ENCODE results near the gene INPPL1. TPM values are rescaled to one million over a fixed set of nuclear protein-coding genes. Genes with fewer than 3 reads are reported as not detected.
A peak's percentile ranks its signal among the peaks of the same experiment; 100 is the strongest.
"Not testable (repeated sequence)": the region's sequence is repeated elsewhere in the genome, so short reads cannot be mapped to it uniquely, and the experiment has no call there.

Gene INPPL1
- 100 to 1,000 TPM; 122 to 205 (median 151) TPM for total RNA-seq
- long read RNA-seq, donor 1, full-length matches to known transcripts, result 2 of 88 reads
- long read RNA-seq, donor 1, partial matches to known transcripts, result 65 of 88 reads
- long read RNA-seq, donor 1, other reads (novel, unspliced or antisense), result 21 of 88 reads
- long read RNA-seq, donor 2, partial matches to known transcripts, result 3 of 3 reads
- long read RNA-seq, donor 2, other reads (novel, unspliced or antisense), result 0 of 3 reads

- DNase-seq (peak; percentile 73 to 77 (median 76)), ATAC-seq (peak; percentile 9)
- H3K36me3 ChIP-seq (ENCODE audit: low read depth), result peaks cover 1% of the 10 kb centered on the region
- intact Hi-C loops (cut with DNase I, micrococcal nuclease), result no loop called here
- H3K9me3 ChIP-seq, result no peaks in the 10 kb centered on the region
- peaks cover 15% of the 10 kb centered on the region for H3K4me1 ChIP-seq (ENCODE audit: low read depth)
- H3K4me3 ChIP-seq, result peak within 1 kb of the TSS; percentile 77
- no peak for TF ChIP-seq CTCF (IDR thresholded peaks at IDR 0.05)
Observed at GRCh38 chr11:72224564-72225410, at the start of gene INPPL1. Gene INPPL1, plus strand, starts transcription at chr11:72224767. Its CDS starts 218 bp downstream, at chr11:72224985.

GRCh38 chr11:72177656-72178055, 46.9 kb upstream of the INPPL1 start:
- Histone ChIP-seq H3K4me3 (no peak overlapping the region), H3K9me3 (no peaks in the 10 kb centered on the region), H3K4me1 (ENCODE audit: low read depth) (peaks cover 12% of the 10 kb centered on the region), H3K36me3 (ENCODE audit: low read depth) (no peaks in the 10 kb centered on the region)
- DNase-seq (no peak), ATAC-seq (peak; percentile 8)
- no peak for TF ChIP-seq CTCF (IDR thresholded peaks at IDR 0.05)
- intact Hi-C loops (cut with DNase I, micrococcal nuclease), result no loop called here

GRCh38 chr11:72179049-72179803, 45.3 kb upstream of the INPPL1 start:
- Histone ChIP-seq H3K4me1 (ENCODE audit: low read depth) (peaks cover 4% of the 10 kb centered on the region), H3K4me3 (no peak overlapping the region), H3K36me3 (ENCODE audit: low read depth) (no peaks in the 10 kb centered on the region), H3K9me3 (no peaks in the 10 kb centered on the region)
- no peak for TF ChIP-seq CTCF (IDR thresholded peaks at IDR 0.05)
- ATAC-seq, result no peak
- DNase-seq, result no peak
- intact Hi-C loops (cut with DNase I, micrococcal nuclease), result no loop called here

- H3K9me3 ChIP-seq, result no peaks in the 10 kb centered on the region
- ATAC-seq (no peak), DNase-seq (no peak)
- no peaks in the 10 kb centered on the region for H3K36me3 ChIP-seq (ENCODE audit: low read depth)
- intact Hi-C loops (cut with DNase I, micrococcal nuclease), result no loop called here
- H3K4me3 ChIP-seq, result no peak overlapping the region
- no peak for TF ChIP-seq CTCF (IDR thresholded peaks at IDR 0.05)
- peaks cover 4% of the 10 kb centered on the region for H3K4me1 ChIP-seq (ENCODE audit: low read depth)
Observed at GRCh38 chr11:72179804-72180396, 44.7 kb upstream of the INPPL1 start.

GRCh38 chr11:72180892-72181552, 43.5 kb upstream of the INPPL1 start:
- H3K4me3 ChIP-seq; H3K9me3 ChIP-seq; H3K36me3 ChIP-seq (ENCODE audit: low read depth); H3K4me1 ChIP-seq (ENCODE audit: low read depth); intact Hi-C loops (cut with DNase I, micrococcal nuclease); ATAC-seq; DNase-seq: not testable (repeated sequence)

- H3K36me3 ChIP-seq (ENCODE audit: low read depth); H3K4me3 ChIP-seq; H3K9me3 ChIP-seq; H3K4me1 ChIP-seq (ENCODE audit: low read depth); intact Hi-C loops (cut with DNase I, micrococcal nuclease): not testable (repeated sequence)
- DNase-seq, result peak in 1 of 3 donors; percentile 45
- peak; percentile 75 for ATAC-seq
Observed at GRCh38 chr11:72181553-72181958, 43.0 kb upstream of the INPPL1 start.

All from mucosa of descending colon (tissue), 3 donors.